ENCODE measurements around the gene CLN6. TPM values are rescaled to one million over a fixed set of nuclear protein-coding genes. Genes with fewer than 3 reads are reported as not detected.

The CLN6 gene
- total RNA-seq: 14.9 and 17.1 TPM in 2 replicates

GRCh38 chr15:68229386-68230156, at the start of gene CLN6:
Gene CLN6 (minus strand): TSS chr15:68229728. CDS start chr15:68229584, 144 bp downstream.

GRCh38 chr15:68277603-68278344, 48.2 kb upstream of the CLN6 start, which contains the start of gene FEM1B:
Gene FEM1B (plus strand): TSS chr15:68277745. CDS start chr15:68278418, 673 bp downstream.

GRCh38 chr15:68204776-68205557, 24.6 kb downstream of the CLN6 start, which contains the start of gene CALML4:
Gene CALML4 (minus strand): TSS chr15:68205332. CDS start chr15:68205247, 85 bp downstream.

Other genes with a start within 250 kb of the CLN6 start
- gene PIAS1, start 175.4 kb downstream of the CLN6 start, total RNA-seq: 66.4 and 101 TPM in 2 replicates
- gene CALML4, start 24.4 kb downstream of the CLN6 start, total RNA-seq: 2.2 and 3.9 TPM in 2 replicates
- gene FEM1B, start 48.0 kb upstream of the CLN6 start, total RNA-seq: 56.1 and 67.0 TPM in 2 replicates
- 0.11 and 0.79 TPM in 2 replicates for gene ITGA11, start 202.4 kb upstream of the CLN6 start, total RNA-seq